Gastroesophageal sphincter (tissue), 4 donors: ENCODE measurements around the gene DAPK2. TPM values are rescaled to one million over a fixed set of nuclear protein-coding genes. Genes with fewer than 3 reads are reported as not detected.
A peak's percentile ranks its signal among the peaks of the same experiment; 100 is the strongest.

Experiments used
- ATAC-seq: fragments of 150-250 bp; one replicate; pipeline ENCODE4 v1.9.1; 2016; ENCODE audit warnings: mild to moderate bottlenecking, moderate library complexity
- H3K27ac ChIP-seq, 4 donors: fragments of 200-600 bp; sonication (generic) in 3 of 4; 1 replicate in 3 of 4; 2 replicates in 1 of 4; pipeline ENCODE4 v1.5.1; 2016 to 2019
- H3K27me3 ChIP-seq: fragments of 200-600 bp; sonication (generic); one replicate; pipeline ENCODE4 v1.5.1; 2019
- H3K36me3 ChIP-seq, 2 donors: fragments of 200-600 bp; sonication (generic); one replicate each; pipeline ENCODE4 v1.5.1; 2019; ENCODE audit warnings: control low read depth in 1 of 2
- H3K4me1 ChIP-seq, 3 donors: fragments of 200-600 bp; sonication (generic); 1 replicate in 2 of 3; 2 replicates in 1 of 3; pipeline ENCODE4 v1.5.1; 2016 to 2019; ENCODE audit warnings: control low read depth in 2 of 3
- H3K4me3 ChIP-seq, 2 donors: fragments of 200-600 bp; sonication (generic); one replicate each; pipeline ENCODE4 v1.5.1; 2019; ENCODE audit warnings: mild to moderate bottlenecking in 1 of 2, moderate library complexity in 1 of 2
- H3K9me3 ChIP-seq, 3 donors: fragments of 200-600 bp; sonication (generic); one replicate each; pipeline ENCODE4 v1.5.1; 2017 to 2019; ENCODE audit warnings: control low read depth in 2 of 3
- EP300 ChIP-seq: sonication (generic); formaldehyde crosslinking; IDR thresholded peaks from one replicate; pipeline ENCODE4 v1.6.1; 2017; ENCODE audit warnings: antibody characterized with exemption, mild to moderate bottlenecking
- POLR2A ChIP-seq, 2 donors: fragments of 450-650 bp; IDR thresholded peaks; one replicate each; pipeline ENCODE4 v1.6.1; 2017; ENCODE audit warnings: antibody characterized with exemption in 2 of 2, mild to moderate bottlenecking in 2 of 2, moderate library complexity in 1 of 2
- POLR2AphosphoS5 ChIP-seq: sonication (generic); formaldehyde crosslinking; IDR thresholded peaks from one replicate; pipeline ENCODE4 v1.6.1; 2017; ENCODE audit warnings: antibody characterized with exemption
- WGBS, 2 donors: methylation state at CpG; one replicate each; pipeline ENCODE4 v1.1.5; 2018; ENCODE audit warnings: low coverage in 1 of 2; 5-methylcytosine and 5-hydroxymethylcytosine counted together
- total RNA-seq, 4 donors: library from RNA; depleted of rRNA; stranded (reverse); fragments of >200 nt; gene quantifications; one replicate each; pipeline ENCODE4 v1.1.0, GENCODE V29; 2016
- TF ChIP-seq, protein P1 (sequence below), 4 experiments: fragments of 200-600 bp in 2 of 4; fragments of 450-650 bp in 2 of 4; sonication (generic) in 1 of 4; IDR thresholded peaks; one replicate each; pipeline ENCODE4 v1.5.1; 2017 to 2019; ENCODE audit warnings: antibody characterized with exemption in 4 of 4, mild to moderate bottlenecking in 2 of 4, moderate library complexity in 2 of 4

The DAPK2 gene
- total RNA-seq, 4 donors from 2014 or later, result 2.0 to 9.5 (median 6.4) TPM

DNA sequence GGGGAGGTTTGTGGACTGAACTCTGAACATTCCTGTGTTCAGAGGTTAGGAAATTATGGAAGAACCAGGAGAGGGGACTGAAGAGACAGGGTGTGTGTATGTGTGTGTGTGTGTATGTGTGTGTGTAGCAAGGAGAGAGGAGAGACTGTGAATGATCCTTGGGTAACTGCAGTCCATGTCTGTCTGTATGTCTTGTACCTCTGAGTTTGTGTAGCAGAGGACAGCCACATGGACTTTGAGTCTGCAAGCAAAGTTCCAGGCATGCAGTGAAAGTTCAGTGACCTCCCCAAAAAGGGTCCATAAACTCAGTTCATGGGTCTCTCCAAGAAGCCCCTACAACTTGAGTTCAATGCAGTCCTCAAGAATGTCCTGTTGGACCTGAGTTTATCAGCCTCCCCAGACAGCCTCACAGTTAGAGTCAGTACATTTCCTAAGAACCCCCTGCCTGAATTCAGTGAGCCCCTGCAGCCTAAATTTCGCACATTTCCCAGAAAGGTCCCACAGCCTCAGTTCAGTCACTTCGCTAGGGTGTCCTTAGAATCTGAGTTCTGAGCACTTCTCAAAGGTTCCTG lies 184.3 kb downstream of the DAPK2 start:
- Histone ChIP-seq H3K27me3 (no peaks in the 10 kb centered on the region), H3K27ac (no peak overlapping the region), H3K9me3 (no peaks in the 10 kb centered on the region), H3K4me1 (peaks cover 0 to 5% (median 0%) of the 10 kb centered on the region in 3 donors), H3K36me3 (no peaks in the 10 kb centered on the region), H3K4me3 (no peak overlapping the region)
- no peak for TF ChIP-seq EP300
- no peak for TF ChIP-seq POLR2A (IDR thresholded peaks at IDR 0.05)
- TF ChIP-seq POLR2AphosphoS5, result no peak
- TF ChIP-seq, protein P1, sequence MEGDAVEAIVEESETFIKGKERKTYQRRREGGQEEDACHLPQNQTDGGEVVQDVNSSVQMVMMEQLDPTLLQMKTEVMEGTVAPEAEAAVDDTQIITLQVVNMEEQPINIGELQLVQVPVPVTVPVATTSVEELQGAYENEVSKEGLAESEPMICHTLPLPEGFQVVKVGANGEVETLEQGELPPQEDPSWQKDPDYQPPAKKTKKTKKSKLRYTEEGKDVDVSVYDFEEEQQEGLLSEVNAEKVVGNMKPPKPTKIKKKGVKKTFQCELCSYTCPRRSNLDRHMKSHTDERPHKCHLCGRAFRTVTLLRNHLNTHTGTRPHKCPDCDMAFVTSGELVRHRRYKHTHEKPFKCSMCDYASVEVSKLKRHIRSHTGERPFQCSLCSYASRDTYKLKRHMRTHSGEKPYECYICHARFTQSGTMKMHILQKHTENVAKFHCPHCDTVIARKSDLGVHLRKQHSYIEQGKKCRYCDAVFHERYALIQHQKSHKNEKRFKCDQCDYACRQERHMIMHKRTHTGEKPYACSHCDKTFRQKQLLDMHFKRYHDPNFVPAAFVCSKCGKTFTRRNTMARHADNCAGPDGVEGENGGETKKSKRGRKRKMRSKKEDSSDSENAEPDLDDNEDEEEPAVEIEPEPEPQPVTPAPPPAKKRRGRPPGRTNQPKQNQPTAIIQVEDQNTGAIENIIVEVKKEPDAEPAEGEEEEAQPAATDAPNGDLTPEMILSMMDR (IDR thresholded peaks at IDR 0.05), result no peak
- WGBS, 2 donors, result no CpG with 5 or more reads among the region's 2 CpGs
- ATAC-seq, result no peak

DNA sequence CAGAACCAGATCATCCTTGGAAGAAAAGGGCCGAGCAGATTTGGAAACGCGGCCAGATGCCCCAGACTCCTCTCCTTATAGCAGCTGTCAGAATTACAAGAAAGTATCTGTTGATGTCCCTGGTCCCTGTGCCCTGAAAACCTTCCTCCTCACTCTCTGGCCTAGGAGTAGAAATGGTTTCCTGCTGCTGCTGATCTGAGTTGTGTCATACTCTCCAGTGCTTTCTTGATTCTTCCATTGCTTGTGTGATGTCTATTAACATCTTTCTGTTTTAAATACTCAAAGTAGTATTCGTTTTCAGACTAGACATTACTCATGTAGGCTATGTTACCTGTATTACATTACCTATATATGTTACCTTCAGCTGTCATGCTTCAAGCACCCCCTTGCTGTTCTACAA lies 185.7 kb downstream of the DAPK2 start:
- Histone ChIP-seq H3K4me3 (no peak overlapping the region), H3K9me3 (no peaks in the 10 kb centered on the region), H3K36me3 (no peaks in the 10 kb centered on the region), H3K27ac (no peak overlapping the region), H3K27me3 (no peaks in the 10 kb centered on the region), H3K4me1 (peaks cover 0 to 5% (median 0%) of the 10 kb centered on the region in 3 donors)
- no peak for TF ChIP-seq EP300
- TF ChIP-seq, protein P1 (IDR thresholded peaks at IDR 0.05), result no peak
- no peak for TF ChIP-seq POLR2AphosphoS5
- TF ChIP-seq POLR2A (IDR thresholded peaks at IDR 0.05), result no peak
- 70 to 78% methylated on average over 1 to 3 of the region's 4 CpGs for WGBS, 2 donors
- no peak for ATAC-seq

DNA sequence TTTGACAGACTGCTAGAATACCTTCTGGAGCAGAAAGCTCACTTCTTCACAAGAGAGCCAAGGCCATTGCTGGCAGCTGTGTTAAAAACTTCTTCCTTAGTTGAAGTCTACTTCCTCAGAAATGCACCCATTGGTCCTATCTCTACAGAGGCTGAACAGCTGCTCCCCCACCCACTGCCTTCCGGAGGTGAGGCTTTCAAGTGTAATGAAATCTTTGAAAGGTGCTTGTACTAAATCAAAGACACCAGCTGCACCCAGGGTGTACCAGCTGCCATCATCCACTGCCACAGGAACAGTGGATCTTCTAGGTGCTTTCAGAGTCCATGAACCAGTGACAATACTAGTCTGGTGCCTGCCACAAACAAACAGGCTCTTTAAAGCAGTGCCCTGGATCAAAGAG lies 186.1 kb downstream of the DAPK2 start:
- Histone ChIP-seq H3K9me3 (no peaks in the 10 kb centered on the region), H3K27ac (no peak overlapping the region), H3K4me1 (peaks cover 0 to 5% (median 0%) of the 10 kb centered on the region in 3 donors), H3K27me3 (no peaks in the 10 kb centered on the region), H3K36me3 (no peaks in the 10 kb centered on the region), H3K4me3 (no peak overlapping the region)
- WGBS, 2 donors, result 57 to 80% methylated on average over 1 of the region's 1 CpG
- ATAC-seq, result no peak
- TF ChIP-seq POLR2A (IDR thresholded peaks at IDR 0.05), result no peak
- TF ChIP-seq EP300, result no peak
- TF ChIP-seq POLR2AphosphoS5, result no peak
- TF ChIP-seq, protein P1 (IDR thresholded peaks at IDR 0.05), result no peak

DNA sequence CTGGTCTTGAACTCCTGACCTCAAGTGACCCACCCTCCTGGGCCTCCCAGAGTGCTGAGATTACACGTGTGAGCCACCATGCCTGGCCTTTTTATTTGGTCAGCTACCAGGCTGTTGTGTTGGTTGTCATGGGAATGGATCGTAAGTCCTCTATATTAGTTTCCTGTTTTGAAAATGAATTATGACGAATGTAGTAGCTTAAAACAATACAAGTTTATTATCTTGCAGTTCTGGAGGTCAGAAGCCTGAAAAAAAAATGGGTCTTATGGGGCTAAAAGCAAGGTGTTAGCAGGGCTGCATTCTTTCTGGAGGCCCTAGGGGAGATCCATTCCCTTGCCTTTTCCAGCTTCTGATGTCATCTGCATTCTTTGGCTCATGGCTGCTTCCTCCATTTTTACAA lies 187.4 kb downstream of the DAPK2 start:
- Histone ChIP-seq H3K27me3 (no peaks in the 10 kb centered on the region), H3K9me3 (no peaks in the 10 kb centered on the region), H3K36me3 (no peaks in the 10 kb centered on the region), H3K4me1 (peaks cover 0 to 5% (median 0%) of the 10 kb centered on the region in 3 donors), H3K27ac (peak overlapping the region in 1 of 4 donors; percentile 8), H3K4me3 (no peak overlapping the region)
- no peak for TF ChIP-seq EP300
- TF ChIP-seq POLR2A (IDR thresholded peaks at IDR 0.05), result no peak
- no peak for TF ChIP-seq POLR2AphosphoS5
- TF ChIP-seq, protein P1 (IDR thresholded peaks at IDR 0.05), result no peak
- WGBS, 2 donors, result 26 to 27% methylated on average over 3 of the region's 3 CpGs
- peak; percentile 57 for ATAC-seq

DNA sequence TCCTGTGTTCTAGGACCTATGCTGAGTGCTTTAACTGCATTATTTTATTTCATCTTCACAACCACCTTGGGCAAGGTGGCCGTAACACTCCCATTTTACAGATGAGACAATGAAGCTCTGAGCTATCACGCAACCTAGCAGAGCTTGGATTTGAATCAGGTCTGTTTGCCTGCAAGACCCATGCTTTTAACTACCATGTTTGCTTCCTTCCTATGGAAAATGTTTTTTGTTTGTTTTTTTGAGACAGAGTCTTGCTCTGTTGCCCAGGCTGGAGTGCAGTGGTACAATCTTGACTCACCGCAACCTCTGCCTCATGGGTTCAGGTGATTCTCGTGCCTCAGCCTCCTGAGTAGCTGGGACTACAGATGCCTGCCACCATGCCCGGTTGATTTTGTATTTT lies 187.8 kb downstream of the DAPK2 start:
- Histone ChIP-seq H3K27ac (peak overlapping the region in 1 of 4 donors; percentile 8), H3K9me3 (no peaks in the 10 kb centered on the region)
- TF ChIP-seq POLR2A (IDR thresholded peaks at IDR 0.05) (no peak), POLR2AphosphoS5 (no peak), EP300 (no peak)
- TF ChIP-seq, protein P1 (IDR thresholded peaks at IDR 0.05), result no peak

More for the DNA sequence above, 187.8 kb downstream of the DAPK2 start:
- Histone ChIP-seq H3K4me1 (peaks cover 0 to 5% (median 0%) of the 10 kb centered on the region in 3 donors), H3K36me3 (no peaks in the 10 kb centered on the region), H3K4me3 (no peak overlapping the region), H3K27me3 (no peaks in the 10 kb centered on the region)
- ATAC-seq, result no peak
- WGBS, 2 donors, result 96 to 100% methylated on average over 2 to 5 of the region's 5 CpGs
